ENCODE data around the gene ANKRD40. TPM values are rescaled to one million over a fixed set of nuclear protein-coding genes. Genes with fewer than 3 reads are reported as not detected.

Gene ANKRD40
- total RNA-seq, 2 donors from 2014 or later, result 21.3 to 27.0 TPM

GRCh38 chr17:50739098-50739497 lies 31.4 kb upstream of the ANKRD40 start:
- no peak overlapping the region for H3K27ac ChIP-seq
- DNase-seq (no peak), ATAC-seq (no peak)
- H3K4me1 ChIP-seq, result peaks cover 24% of the 10 kb centered on the region
- intact Hi-C loops (cut with DNase I), result no loop called here
- 66 to 90% methylated on average over 2 of the region's 2 CpGs for WGBS, 2 donors
- H3K4me3 ChIP-seq, result no peak overlapping the region
- no peak for TF ChIP-seq POLR2A (IDR thresholded peaks at IDR 0.05)
- no peak for TF ChIP-seq CTCF (IDR thresholded peaks at IDR 0.05)
- H3K27me3 ChIP-seq, result no peaks in the 10 kb centered on the region
- peaks cover 0 to 32% of the 10 kb centered on the region in 2 donors for H3K36me3 ChIP-seq (replicated peaks in 1 of 2; ENCODE audit: insufficient read depth in 1 of 2, low read depth in 2 of 2)
- no peaks in the 10 kb centered on the region for H3K9me3 ChIP-seq

GRCh38 chr17:50737118-50737698 lies 29.5 kb upstream of the ANKRD40 start:
- intact Hi-C loops (cut with DNase I), result no loop called here
- Histone ChIP-seq H3K9me3 (no peaks in the 10 kb centered on the region), H3K4me1 (peaks cover 30% of the 10 kb centered on the region), H3K36me3 (replicated peaks in 1 of 2; ENCODE audit: insufficient read depth in 1 of 2, low read depth in 2 of 2) (peaks cover 0 to 16% of the 10 kb centered on the region in 2 donors), H3K4me3 (no peak overlapping the region), H3K27me3 (no peaks in the 10 kb centered on the region), H3K27ac (no peak overlapping the region)
- ATAC-seq (no peak), DNase-seq (no peak)
- TF ChIP-seq POLR2A (IDR thresholded peaks at IDR 0.05), result no peak
- TF ChIP-seq CTCF (IDR thresholded peaks at IDR 0.05), result no peak
- WGBS, 2 donors, result 88 to 89% methylated on average over 2 of the region's 2 CpGs

GRCh38 chr17:50735287-50735686 lies 27.6 kb upstream of the ANKRD40 start:
- no peak for DNase-seq
- WGBS, 2 donors, result 81 to 89% methylated on average over 3 of the region's 3 CpGs
- Histone ChIP-seq H3K27ac (no peak overlapping the region), H3K4me3 (no peak overlapping the region), H3K4me1 (peaks cover 49% of the 10 kb centered on the region), H3K27me3 (no peaks in the 10 kb centered on the region), H3K36me3 (replicated peaks in 1 of 2; ENCODE audit: insufficient read depth in 1 of 2, low read depth in 2 of 2) (peaks cover 0 to 4% of the 10 kb centered on the region in 2 donors), H3K9me3 (no peaks in the 10 kb centered on the region)
- TF ChIP-seq POLR2A (IDR thresholded peaks at IDR 0.05) (no peak), CTCF (IDR thresholded peaks at IDR 0.05) (no peak)
- ATAC-seq, result no peak
- intact Hi-C loops (cut with DNase I), result no loop called here

- DNase-seq (no peak), ATAC-seq (no peak)
- no peaks in the 10 kb centered on the region for H3K27me3 ChIP-seq
- no peaks in the 10 kb centered on the region for H3K36me3 ChIP-seq (replicated peaks in 1 of 2; ENCODE audit: insufficient read depth in 1 of 2, low read depth in 2 of 2)
- peak overlapping the region in 2 of 4 donors; percentile 0 to 39 for H3K27ac ChIP-seq
- peaks cover 70% of the 10 kb centered on the region for H3K4me1 ChIP-seq
- WGBS, 2 donors, result 52 to 68% methylated on average over 7 of the region's 7 CpGs
- intact Hi-C loops (cut with DNase I), result no loop called here
- TF ChIP-seq CTCF (IDR thresholded peaks at IDR 0.05), result no peak
- no peak for TF ChIP-seq POLR2A (IDR thresholded peaks at IDR 0.05)
- no peaks in the 10 kb centered on the region for H3K9me3 ChIP-seq
- no peak overlapping the region for H3K4me3 ChIP-seq
Observed at GRCh38 chr17:50731575-50732460, 24.1 kb upstream of the ANKRD40 start.
